Measurements from ENCODE around the gene PLEKHH2.

The PLEKHH2 gene

GRCh38 chr2:43762286-43762685 is 125.2 kb downstream of the PLEKHH2 start:
- DNase-seq (ENCODE audit: low read depth in 2 of 2), result no peak

GRCh38 chr2:43763091-43763490 is 126.0 kb downstream of the PLEKHH2 start:
- no peak for DNase-seq (ENCODE audit: low read depth in 2 of 2)

- no peak for DNase-seq (ENCODE audit: low read depth in 2 of 2)
Measured at GRCh38 chr2:43764086-43764705, 127.1 kb downstream of the PLEKHH2 start.

- no peak for DNase-seq (ENCODE audit: low read depth in 2 of 2)
Measured at GRCh38 chr2:43766006-43766405, 128.9 kb downstream of the PLEKHH2 start.

- peak; percentile 53 to 69 for DNase-seq (ENCODE audit: low read depth in 2 of 2)
Measured at GRCh38 chr2:43773876-43774613, 137.0 kb downstream of the PLEKHH2 start, which contains the start of gene DYNC2LI1. Gene DYNC2LI1, plus strand, starts transcription at chr2:43774039. Its CDS starts 100 bp downstream, at chr2:43774139.

GRCh38 chr2:43774617-43775016 is 137.6 kb downstream of the PLEKHH2 start:
- no peak for DNase-seq (ENCODE audit: low read depth in 2 of 2)

GRCh38 chr2:43776324-43776723 is 139.3 kb downstream of the PLEKHH2 start:
- DNase-seq (ENCODE audit: low read depth in 2 of 2), result no peak

GRCh38 chr2:43777306-43777926 is 140.4 kb downstream of the PLEKHH2 start:
- no peak for DNase-seq (ENCODE audit: low read depth in 2 of 2)

GRCh38 chr2:43778233-43778632 is 141.2 kb downstream of the PLEKHH2 start:
- no peak for DNase-seq (ENCODE audit: low read depth in 2 of 2)

GRCh38 chr2:43787895-43788294 is 150.8 kb downstream of the PLEKHH2 start:
- no peak for DNase-seq (ENCODE audit: low read depth in 2 of 2)

- DNase-seq (ENCODE audit: low read depth in 2 of 2), result no peak
Measured at GRCh38 chr2:43788646-43789045, 151.6 kb downstream of the PLEKHH2 start.

GRCh38 chr2:43790147-43790546 is 153.1 kb downstream of the PLEKHH2 start:
- no peak for DNase-seq (ENCODE audit: low read depth in 2 of 2)

- DNase-seq (ENCODE audit: low read depth in 2 of 2), result no peak
Measured at GRCh38 chr2:43791035-43791765, 154.1 kb downstream of the PLEKHH2 start.

GRCh38 chr2:43792653-43793052 is 155.6 kb downstream of the PLEKHH2 start:
- DNase-seq (ENCODE audit: low read depth in 2 of 2), result no peak

GRCh38 chr2:43794956-43795355 is 157.9 kb downstream of the PLEKHH2 start:
- no peak for DNase-seq (ENCODE audit: low read depth in 2 of 2)

GRCh38 chr2:43796206-43796605 is 159.1 kb downstream of the PLEKHH2 start:
- DNase-seq (ENCODE audit: low read depth in 2 of 2), result no peak

- no peak for DNase-seq (ENCODE audit: low read depth in 2 of 2)
Measured at GRCh38 chr2:43798300-43798699, 161.2 kb downstream of the PLEKHH2 start.

GRCh38 chr2:43800894-43801293 is 163.8 kb downstream of the PLEKHH2 start:
- no peak for DNase-seq (ENCODE audit: low read depth in 2 of 2)

GRCh38 chr2:43802135-43802534 is 165.1 kb downstream of the PLEKHH2 start:
- no peak for DNase-seq (ENCODE audit: low read depth in 2 of 2)

- DNase-seq (ENCODE audit: low read depth in 2 of 2), result no peak
Measured at GRCh38 chr2:43803113-43803512, 166.1 kb downstream of the PLEKHH2 start.

- DNase-seq (ENCODE audit: low read depth in 2 of 2), result no peak
Measured at GRCh38 chr2:43806719-43807031, 169.6 kb downstream of the PLEKHH2 start.

GRCh38 chr2:43810452-43810851 is 173.4 kb downstream of the PLEKHH2 start:
- no peak for DNase-seq (ENCODE audit: low read depth in 2 of 2)

Measured in stimulated activated CD4-positive, alpha-beta T cell treated with anti-CD3 and anti-CD28 coated beads, Interleukin-1b, Interleukin-23, amount 100 ng/mL, for 4 hours (primary cell).